ENCODE data around the gene ZNF329. TPM values are rescaled to one million over a fixed set of nuclear protein-coding genes. Genes with fewer than 3 reads are reported as not detected.

ZNF329 gene
- total and polyA plus RNA-seq, 9 of the 15 experiments (the other 6 are each of a cell fraction or from before 2014, with no cell fraction given) = 0.21 to 3.6 (median 2.2) TPM

DNA sequence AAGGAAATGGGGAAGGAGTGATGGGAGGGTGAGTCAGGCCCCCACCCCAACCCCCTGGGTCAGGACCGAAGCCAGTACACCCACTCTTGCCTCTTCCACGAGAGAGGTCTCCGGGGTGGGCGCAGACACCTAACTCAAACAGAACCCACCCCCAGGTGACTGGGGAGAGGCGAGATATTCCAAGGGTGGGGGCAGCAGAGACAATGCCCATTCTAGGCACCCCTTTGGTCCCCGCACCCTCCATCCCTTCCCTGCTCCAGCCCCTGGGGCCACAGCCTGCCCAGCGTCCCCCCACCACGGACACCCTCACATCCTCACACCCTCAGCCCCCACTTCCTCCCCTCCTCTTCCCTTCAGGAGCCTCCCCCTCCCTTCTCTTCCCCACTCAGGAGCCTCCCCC, 53.2 kb downstream of the ZNF329 start:
- Histone ChIP-seq H3K4me1 (replicated peaks in 1 of 2; ENCODE audit: control insufficient read depth in 2 of 2, insufficient read depth in 2 of 2, low read length in 2 of 2) (peaks cover 0 to 6% of the 10 kb centered on the region in 2 experiments; a peak in 1 of 5 replicates), H3K9me3 (replicated peaks; ENCODE audit: control insufficient read depth, insufficient read depth, low read depth, low read length) (no peaks in the 10 kb centered on the region), H3K79me2 (ENCODE audit: control insufficient read depth, insufficient read depth, low read length) (no peaks in the 10 kb centered on the region), H3K27me3 (ENCODE audit: control insufficient read depth in 2 of 2, insufficient read depth in 2 of 2, low read length in 2 of 2) (no peaks in the 10 kb centered on the region), H3K36me3 (ENCODE audit: control insufficient read depth, insufficient read depth, low read length) (no peaks in the 10 kb centered on the region), H3K27ac (ENCODE audit: extremely low read depth, low read depth, low read length) (no peak overlapping the region), H3K4me3 (no peak overlapping the region), H4K20me1 (replicated peaks; ENCODE audit: control insufficient read depth, insufficient read depth, low read length) (no peaks in the 10 kb centered on the region), H3K9ac (ENCODE audit: insufficient read depth in 1 of 2, low read depth in 2 of 2, low read length in 2 of 2) (no peak overlapping the region), H3K4me2 (ENCODE audit: insufficient read depth, low read length) (no peak overlapping the region), H2AFZ (ENCODE audit: low read depth, low read length) (no peak overlapping the region), H3K9me1 (ENCODE audit: control insufficient read depth, insufficient read depth, low read length) (no peaks in the 10 kb centered on the region)
- in situ Hi-C loops (cut with MboI) (no loop called here), intact Hi-C loops (cut with micrococcal nuclease) (no loop called here)
- ATAC-seq (no peak), FAIRE-seq (no peak), DNase-seq (ENCODE audit: extremely low read depth in 1 of 4, low spot score in 3 of 4) (no peak)
- 3% methylated on average over 5 of the region's 8 CpGs for WGBS (ENCODE audit: insufficient coverage, low coverage, missing lambda C conversion rate)
- ChIA-PET POLR2A (no interaction called here), CTCF (ENCODE audit: low intra/inter-chr PET ratio) (no interaction called here)
- no TSS peak for BruUV-seq (replicated peaks)
- TF ChIP-seq, protein P1, sequence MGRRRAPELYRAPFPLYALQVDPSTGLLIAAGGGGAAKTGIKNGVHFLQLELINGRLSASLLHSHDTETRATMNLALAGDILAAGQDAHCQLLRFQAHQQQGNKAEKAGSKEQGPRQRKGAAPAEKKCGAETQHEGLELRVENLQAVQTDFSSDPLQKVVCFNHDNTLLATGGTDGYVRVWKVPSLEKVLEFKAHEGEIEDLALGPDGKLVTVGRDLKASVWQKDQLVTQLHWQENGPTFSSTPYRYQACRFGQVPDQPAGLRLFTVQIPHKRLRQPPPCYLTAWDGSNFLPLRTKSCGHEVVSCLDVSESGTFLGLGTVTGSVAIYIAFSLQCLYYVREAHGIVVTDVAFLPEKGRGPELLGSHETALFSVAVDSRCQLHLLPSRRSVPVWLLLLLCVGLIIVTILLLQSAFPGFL (CRISPR knock-in tag; IDR thresholded peaks at IDR 0.05) = no peak
- TF ChIP-seq MAFF (IDR thresholded peaks at IDR 0.05; ENCODE audit: low read length) (no peak), SMARCE1 (IDR thresholded peaks at IDR 0.05) (no peak), ZHX1 (conservative IDR thresholded peaks at IDR 0.05; ENCODE audit: low read length) (no peak), TCF7 (IDR thresholded peaks at IDR 0.05; ENCODE audit: borderline replicate concordance) (no peak), PTRF (tag; IDR thresholded peaks at IDR 0.05) (no peak), NR3C1 (CRISPR knock-in tag; IDR thresholded peaks at IDR 0.05) (no peak), SIN3A (IDR thresholded peaks at IDR 0.05; ENCODE audit: borderline replicate concordance in 2 of 2, control insufficient read depth in 1 of 2, low read depth in 2 of 2, low read length in 2 of 2) (no peak), EP400 (IDR thresholded peaks at IDR 0.05) (no peak), GTF2B (IDR thresholded peaks at IDR 0.05; ENCODE audit: extremely low read depth, insufficient read length) (no peak), HMGXB4 (CRISPR knock-in tag; IDR thresholded peaks at IDR 0.05) (no peak), FOXP1 (CRISPR knock-in tag; IDR thresholded peaks at IDR 0.05) (no peak)
- TF ChIP-seq, protein P2, sequence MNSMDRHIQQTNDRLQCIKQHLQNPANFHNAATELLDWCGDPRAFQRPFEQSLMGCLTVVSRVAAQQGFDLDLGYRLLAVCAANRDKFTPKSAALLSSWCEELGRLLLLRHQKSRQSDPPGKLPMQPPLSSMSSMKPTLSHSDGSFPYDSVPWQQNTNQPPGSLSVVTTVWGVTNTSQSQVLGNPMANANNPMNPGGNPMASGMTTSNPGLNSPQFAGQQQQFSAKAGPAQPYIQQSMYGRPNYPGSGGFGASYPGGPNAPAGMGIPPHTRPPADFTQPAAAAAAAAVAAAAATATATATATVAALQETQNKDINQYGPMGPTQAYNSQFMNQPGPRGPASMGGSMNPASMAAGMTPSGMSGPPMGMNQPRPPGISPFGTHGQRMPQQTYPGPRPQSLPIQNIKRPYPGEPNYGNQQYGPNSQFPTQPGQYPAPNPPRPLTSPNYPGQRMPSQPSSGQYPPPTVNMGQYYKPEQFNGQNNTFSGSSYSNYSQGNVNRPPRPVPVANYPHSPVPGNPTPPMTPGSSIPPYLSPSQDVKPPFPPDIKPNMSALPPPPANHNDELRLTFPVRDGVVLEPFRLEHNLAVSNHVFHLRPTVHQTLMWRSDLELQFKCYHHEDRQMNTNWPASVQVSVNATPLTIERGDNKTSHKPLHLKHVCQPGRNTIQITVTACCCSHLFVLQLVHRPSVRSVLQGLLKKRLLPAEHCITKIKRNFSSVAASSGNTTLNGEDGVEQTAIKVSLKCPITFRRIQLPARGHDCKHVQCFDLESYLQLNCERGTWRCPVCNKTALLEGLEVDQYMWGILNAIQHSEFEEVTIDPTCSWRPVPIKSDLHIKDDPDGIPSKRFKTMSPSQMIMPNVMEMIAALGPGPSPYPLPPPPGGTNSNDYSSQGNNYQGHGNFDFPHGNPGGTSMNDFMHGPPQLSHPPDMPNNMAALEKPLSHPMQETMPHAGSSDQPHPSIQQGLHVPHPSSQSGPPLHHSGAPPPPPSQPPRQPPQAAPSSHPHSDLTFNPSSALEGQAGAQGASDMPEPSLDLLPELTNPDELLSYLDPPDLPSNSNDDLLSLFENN (IDR thresholded peaks at IDR 0.05; ENCODE audit: low read depth in 2 of 2, low read length in 2 of 2) = no peak

All from K562 (cell line).